Type B pancreatic cell (in vitro differentiated cells): ENCODE results near the gene PITX1. TPM values are rescaled to one million over a fixed set of nuclear protein-coding genes. Genes with fewer than 3 reads are reported as not detected.

ENCODE experiments used
- DNase-seq: peaks from one replicate; pipeline ENCODE4 v3.0.0; 2021; ENCODE audit warnings: mixed read lengths; ENCODE audit not compliant: unreplicated experiment; ENCODE audit errors: extremely low spot score
- H3K27ac Mint-ChIP-seq: 2 replicates; pipeline ENCODE4 v1.8.0; 2021; ENCODE audit warnings: mild to moderate bottlenecking, mixed read lengths
- H3K27me3 Mint-ChIP-seq: 2 replicates; pipeline ENCODE4 v1.8.0; 2021; ENCODE audit warnings: mixed read lengths
- H3K36me3 Mint-ChIP-seq: 2 replicates; pipeline ENCODE4 v1.8.0; 2021; ENCODE audit warnings: mixed read lengths
- H3K4me1 Mint-ChIP-seq: one replicate; pipeline ENCODE4 v1.8.0; 2021; ENCODE audit warnings: mixed read lengths; ENCODE audit not compliant: unreplicated experiment
- H3K4me3 Mint-ChIP-seq: 2 replicates; pipeline ENCODE4 v1.8.0; 2021; ENCODE audit warnings: mild to moderate bottlenecking, mixed read lengths
- H3K9me3 Mint-ChIP-seq: 2 replicates; pipeline ENCODE4 v1.8.0; 2021; ENCODE audit warnings: mixed read lengths
- total RNA-seq: library from RNA; stranded (reverse); gene quantifications from 2 replicates; pipeline ENCODE4 v1.2.1, GENCODE V29; 2021; ENCODE audit warnings: low replicate concordance
- TF ChIP-seq, protein P1 (sequence below): fragments of 200-600 bp; sonication (generic); conservative IDR thresholded peaks from 2 replicates; pipeline ENCODE4 v1.5.0; 2021; ENCODE audit warnings: antibody characterized with exemption, mild to moderate bottlenecking

PITX1 gene
- total RNA-seq, 1 donor from 2014 or later, result 6.3 TPM

DNA sequence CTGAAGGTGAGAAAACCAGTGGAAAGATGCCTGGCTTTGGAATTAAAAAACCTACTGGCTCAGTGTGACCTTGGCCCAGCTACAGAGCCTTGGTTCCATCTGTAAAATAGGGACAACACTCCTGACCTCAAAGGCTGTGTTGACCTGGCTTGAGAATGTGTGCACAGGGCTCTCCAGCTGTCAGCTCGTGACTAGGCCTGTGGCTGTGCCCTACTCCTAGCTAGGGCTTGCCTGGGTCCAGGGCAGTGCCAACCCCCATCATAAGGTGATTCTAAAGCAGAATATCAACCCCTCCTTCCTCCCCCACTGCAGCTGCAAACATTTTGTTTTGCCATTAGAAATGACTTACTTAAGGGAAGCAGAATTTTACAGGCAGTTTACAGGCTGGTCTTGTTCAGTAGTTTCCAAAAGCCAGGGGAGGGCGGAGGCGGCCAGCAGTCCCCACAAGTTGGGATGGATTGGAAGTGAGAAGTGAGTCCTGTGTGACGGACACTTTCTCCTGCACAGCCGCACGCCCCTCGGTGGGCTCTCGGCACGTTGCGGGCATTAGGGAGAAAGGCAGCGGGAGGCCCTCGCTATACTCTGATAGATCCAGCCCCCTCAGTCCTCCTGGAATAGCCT, 7.3 kb downstream of the PITX1 start:
- TF ChIP-seq, protein P1, sequence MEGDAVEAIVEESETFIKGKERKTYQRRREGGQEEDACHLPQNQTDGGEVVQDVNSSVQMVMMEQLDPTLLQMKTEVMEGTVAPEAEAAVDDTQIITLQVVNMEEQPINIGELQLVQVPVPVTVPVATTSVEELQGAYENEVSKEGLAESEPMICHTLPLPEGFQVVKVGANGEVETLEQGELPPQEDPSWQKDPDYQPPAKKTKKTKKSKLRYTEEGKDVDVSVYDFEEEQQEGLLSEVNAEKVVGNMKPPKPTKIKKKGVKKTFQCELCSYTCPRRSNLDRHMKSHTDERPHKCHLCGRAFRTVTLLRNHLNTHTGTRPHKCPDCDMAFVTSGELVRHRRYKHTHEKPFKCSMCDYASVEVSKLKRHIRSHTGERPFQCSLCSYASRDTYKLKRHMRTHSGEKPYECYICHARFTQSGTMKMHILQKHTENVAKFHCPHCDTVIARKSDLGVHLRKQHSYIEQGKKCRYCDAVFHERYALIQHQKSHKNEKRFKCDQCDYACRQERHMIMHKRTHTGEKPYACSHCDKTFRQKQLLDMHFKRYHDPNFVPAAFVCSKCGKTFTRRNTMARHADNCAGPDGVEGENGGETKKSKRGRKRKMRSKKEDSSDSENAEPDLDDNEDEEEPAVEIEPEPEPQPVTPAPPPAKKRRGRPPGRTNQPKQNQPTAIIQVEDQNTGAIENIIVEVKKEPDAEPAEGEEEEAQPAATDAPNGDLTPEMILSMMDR, result no peak
- Mint-ChIP-seq H3K4me1 (peaks cover under 1% of the 10 kb centered on the region), H3K27me3 (peaks cover 84% of the 10 kb centered on the region), H3K4me3 (peak overlapping the region; percentile 44), H3K27ac (peak overlapping the region; percentile 46), H3K36me3 (no peaks in the 10 kb centered on the region), H3K9me3 (no peaks in the 10 kb centered on the region)
- DNase-seq, result no peak

DNA sequence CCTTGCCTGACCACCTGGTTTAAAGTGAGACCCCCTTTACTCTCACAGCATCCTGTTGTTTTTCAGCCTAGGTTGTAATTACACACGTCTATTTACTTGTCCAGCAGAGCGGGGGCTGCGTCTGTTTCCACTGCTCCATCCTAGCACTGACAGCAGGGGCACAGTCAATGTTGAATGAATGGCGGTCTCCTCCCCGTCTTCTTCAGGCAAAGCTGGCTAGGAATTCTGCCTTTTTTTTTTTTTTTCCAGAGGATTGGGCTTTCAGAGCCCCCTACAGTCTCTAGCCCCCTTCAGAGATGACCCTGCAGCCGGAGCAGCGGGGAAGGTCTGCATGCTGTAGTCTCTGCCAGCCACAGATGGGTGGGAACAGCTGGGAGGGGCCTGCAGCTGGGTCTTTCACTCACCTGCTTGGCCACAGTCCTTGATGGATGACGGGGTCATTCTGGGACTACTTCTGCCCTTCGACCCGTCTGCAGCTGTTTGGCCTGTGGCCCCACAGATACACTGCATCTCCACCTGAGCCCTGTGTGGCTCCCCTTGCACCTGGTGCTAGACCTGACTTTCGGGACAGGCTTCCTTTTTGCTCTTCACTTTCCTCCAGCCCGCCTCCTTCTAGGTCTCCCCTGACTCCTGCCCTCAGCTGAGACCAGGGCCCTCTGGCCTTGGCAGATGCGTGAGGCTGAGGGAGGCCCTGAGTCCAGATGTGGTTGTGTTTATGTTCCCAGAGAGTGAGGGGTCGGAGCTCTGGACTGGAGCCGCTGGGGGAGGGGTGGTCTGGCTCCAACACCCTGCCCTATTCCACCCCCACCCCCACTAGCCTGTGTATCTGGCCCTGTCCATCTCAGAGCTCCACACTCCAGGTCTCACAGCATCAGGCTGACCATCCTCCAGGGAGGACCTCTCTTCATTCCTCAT, 8.0 kb downstream of the PITX1 start:
- TF ChIP-seq, protein P1, result no peak
- H3K4me1 Mint-ChIP-seq, result no peaks in the 10 kb centered on the region
- no peaks in the 10 kb centered on the region for H3K36me3 Mint-ChIP-seq
- H3K9me3 Mint-ChIP-seq, result no peaks in the 10 kb centered on the region
- H3K4me3 Mint-ChIP-seq, result no peak overlapping the region
- H3K27me3 Mint-ChIP-seq, result peaks cover 85% of the 10 kb centered on the region
- H3K27ac Mint-ChIP-seq, result peak overlapping the region; percentile 30
- DNase-seq, result no peak

DNA sequence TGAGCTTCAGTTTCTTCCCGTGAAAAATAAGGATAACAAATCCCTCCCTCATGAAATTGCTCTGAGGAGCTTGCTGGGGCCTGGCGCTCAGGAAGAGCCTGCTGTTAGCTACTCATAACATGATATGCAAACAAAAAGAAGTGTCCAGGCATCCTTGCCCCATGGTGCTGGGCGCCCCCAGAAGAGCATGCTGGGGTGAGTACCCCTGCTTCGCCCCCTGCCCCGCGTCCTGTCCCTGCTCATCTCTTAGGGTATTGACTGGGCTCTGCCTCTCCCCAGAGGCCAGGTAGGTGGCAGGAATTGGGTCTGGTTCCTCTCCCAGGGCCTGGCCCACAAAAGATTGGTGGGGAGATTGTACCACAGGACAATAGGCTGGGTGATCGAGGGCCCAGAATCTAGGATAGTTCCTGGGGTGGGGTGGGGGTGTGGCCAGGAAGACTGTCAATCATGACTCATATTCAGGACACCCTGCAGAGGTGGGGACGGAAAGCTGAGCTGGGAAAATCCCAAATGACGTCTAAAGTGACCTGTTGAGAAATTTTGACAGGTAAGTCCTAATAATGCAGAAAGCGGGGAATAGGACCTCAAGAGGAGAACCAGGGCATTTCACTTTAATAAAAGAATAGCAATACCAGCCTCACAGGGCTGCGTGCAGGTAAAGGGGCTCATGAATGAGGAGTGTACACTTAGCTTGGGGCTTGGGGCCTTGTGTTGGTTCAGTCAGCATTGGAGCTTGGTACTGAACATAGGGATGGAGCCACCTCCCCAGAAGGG, 8.9 kb downstream of the PITX1 start:
- Mint-ChIP-seq H3K27me3 (peaks cover 85% of the 10 kb centered on the region), H3K9me3 (no peaks in the 10 kb centered on the region)

DNA sequence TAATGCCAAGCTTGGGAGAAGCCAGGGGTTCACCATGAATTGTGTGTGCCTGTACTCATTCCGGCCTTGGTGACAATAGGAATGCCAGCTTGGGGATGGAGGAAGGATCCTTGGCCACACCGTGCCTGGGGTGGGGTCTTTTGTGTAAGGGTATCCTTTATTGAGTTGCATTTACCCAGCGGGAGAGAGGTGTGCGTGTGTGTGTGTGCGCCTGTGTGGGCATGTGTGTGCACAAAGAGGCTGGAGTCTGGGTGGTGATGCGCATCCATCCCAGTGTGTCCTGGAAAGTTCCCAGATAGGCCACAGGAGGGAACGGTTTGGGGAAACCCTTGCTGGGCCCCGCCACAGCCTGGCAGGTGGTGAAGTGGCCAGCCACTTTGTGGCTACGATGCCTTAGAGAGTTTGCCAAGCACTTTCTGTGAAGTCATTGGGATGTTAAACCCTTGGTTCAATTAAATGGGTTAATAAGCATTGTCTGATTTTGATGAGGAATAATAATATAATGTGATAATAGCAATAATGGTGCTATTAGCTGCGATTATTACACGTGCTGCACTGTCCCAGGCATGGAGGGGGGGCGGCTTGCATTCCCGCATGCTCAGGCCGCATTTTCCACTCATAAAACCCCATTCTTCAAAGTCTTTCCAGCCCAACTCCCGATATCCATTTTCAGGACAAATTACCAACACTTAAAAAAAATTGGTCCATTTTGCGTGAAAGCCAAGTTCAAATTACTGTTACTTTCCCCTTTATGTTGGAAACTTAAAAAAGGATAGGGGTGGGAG, 13.7 kb downstream of the PITX1 start:
- H3K9me3 Mint-ChIP-seq, result no peaks in the 10 kb centered on the region
- no peak for DNase-seq

More for the DNA sequence above, 8.9 kb downstream of the PITX1 start:
- no peaks in the 10 kb centered on the region for H3K4me1 Mint-ChIP-seq
- TF ChIP-seq, protein P1, result no peak
- no peak for DNase-seq
- no peaks in the 10 kb centered on the region for H3K36me3 Mint-ChIP-seq
- peak overlapping the region; percentile 30 for H3K27ac Mint-ChIP-seq
- H3K4me3 Mint-ChIP-seq, result no peak overlapping the region

More for the DNA sequence above, 13.7 kb downstream of the PITX1 start:
- no peaks in the 10 kb centered on the region for H3K36me3 Mint-ChIP-seq
- H3K4me1 Mint-ChIP-seq, result no peaks in the 10 kb centered on the region
- H3K27me3 Mint-ChIP-seq, result peaks cover 68% of the 10 kb centered on the region
- no peak overlapping the region for H3K4me3 Mint-ChIP-seq
- TF ChIP-seq, protein P1, result no peak
- no peak overlapping the region for H3K27ac Mint-ChIP-seq
